ENCODE results near the gene AGAP1. TPM values are rescaled to one million over a fixed set of nuclear protein-coding genes. Genes with fewer than 3 reads are reported as not detected.

Gene AGAP1
- total RNA-seq, 1 donor from 2014 or later = 54.7 TPM

DNA sequence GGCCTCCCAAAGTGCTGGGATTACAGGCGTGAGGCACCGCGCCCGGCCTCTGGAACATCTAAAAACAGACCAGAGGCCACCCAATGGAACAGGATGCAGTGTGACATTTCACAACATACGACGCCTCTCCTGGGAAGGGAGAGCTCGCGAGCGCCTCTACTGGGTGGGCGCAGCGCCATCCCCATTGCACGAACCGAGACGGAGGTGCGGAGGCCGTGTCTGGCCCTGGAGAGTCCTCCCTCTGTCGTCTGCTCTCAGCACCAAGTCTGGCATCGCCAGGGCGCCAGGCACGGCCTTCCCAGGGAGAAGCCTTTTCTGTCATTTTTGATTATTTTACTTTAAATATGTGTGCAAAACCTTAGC is 683.7 kb downstream of the AGAP1 start:
- DNase-seq (ENCODE audit: low read depth, low spot score) = peak; percentile 59
- TF ChIP-seq, protein P1, sequence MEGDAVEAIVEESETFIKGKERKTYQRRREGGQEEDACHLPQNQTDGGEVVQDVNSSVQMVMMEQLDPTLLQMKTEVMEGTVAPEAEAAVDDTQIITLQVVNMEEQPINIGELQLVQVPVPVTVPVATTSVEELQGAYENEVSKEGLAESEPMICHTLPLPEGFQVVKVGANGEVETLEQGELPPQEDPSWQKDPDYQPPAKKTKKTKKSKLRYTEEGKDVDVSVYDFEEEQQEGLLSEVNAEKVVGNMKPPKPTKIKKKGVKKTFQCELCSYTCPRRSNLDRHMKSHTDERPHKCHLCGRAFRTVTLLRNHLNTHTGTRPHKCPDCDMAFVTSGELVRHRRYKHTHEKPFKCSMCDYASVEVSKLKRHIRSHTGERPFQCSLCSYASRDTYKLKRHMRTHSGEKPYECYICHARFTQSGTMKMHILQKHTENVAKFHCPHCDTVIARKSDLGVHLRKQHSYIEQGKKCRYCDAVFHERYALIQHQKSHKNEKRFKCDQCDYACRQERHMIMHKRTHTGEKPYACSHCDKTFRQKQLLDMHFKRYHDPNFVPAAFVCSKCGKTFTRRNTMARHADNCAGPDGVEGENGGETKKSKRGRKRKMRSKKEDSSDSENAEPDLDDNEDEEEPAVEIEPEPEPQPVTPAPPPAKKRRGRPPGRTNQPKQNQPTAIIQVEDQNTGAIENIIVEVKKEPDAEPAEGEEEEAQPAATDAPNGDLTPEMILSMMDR (conservative IDR thresholded peaks at IDR 0.05) = no peak
- H3K27me3 Mint-ChIP-seq (ENCODE audit: low read depth) = peaks cover 72% of the 10 kb centered on the region

DNA sequence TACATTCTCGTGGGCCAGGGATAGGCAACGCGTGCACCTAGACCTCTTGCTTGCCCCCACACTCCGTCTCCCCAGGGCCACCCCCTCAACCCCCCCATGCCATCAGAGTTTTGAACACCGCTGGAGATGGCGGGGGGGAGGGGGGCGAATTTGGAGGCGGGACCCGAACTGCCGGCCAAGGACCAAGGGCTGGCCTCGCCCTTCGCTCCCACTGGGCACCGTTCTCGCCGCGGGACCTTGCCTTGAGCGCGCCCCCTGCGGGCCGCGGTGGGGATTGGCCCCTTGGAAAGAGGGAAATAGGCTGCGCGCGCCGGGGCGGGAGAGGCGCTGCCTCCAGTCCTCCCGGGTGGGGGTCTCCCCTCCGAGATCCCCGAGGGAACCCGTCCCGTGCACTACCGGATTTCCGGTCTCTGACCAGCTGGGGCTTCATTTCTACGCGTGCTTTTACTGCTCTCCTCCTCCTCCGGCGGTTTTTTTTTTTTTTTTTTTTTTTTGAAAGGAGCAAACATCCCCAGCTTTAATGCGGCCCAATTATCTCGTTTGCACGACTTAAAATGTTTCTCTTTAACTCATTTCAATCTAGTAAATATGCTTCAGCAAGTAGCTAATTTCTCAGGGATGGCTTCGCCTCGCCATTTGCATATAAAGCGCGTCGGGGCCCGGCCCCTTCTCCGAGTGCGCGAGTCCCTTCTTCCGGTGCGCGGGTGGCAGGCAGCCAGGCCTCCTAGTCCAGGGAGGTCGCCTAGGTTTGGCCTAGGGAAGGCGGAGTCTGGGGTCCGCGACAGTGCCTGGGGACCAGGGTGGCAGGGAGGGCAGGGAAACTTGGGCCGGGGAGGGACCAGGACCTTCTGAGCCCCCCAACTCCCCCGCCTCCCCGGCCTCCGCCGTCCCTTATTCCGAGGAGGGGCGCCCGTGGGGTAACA is 684.4 kb downstream of the AGAP1 start:
- Mint-ChIP-seq H3K27ac (ENCODE audit: unreplicated experiment) (peak overlapping the region; percentile 62), H3K27me3 (ENCODE audit: low read depth) (peaks cover 69% of the 10 kb centered on the region)

More for the DNA sequence above, 683.7 kb downstream of the AGAP1 start:
- Mint-ChIP-seq H3K9me3 (no peaks in the 10 kb centered on the region), H3K4me1 (peaks cover 52% of the 10 kb centered on the region), H3K27ac (ENCODE audit: unreplicated experiment) (no peak overlapping the region), H3K4me3 (peak overlapping the region; percentile 91), H3K36me3 (ENCODE audit: low read depth) (no peaks in the 10 kb centered on the region)

DNA sequence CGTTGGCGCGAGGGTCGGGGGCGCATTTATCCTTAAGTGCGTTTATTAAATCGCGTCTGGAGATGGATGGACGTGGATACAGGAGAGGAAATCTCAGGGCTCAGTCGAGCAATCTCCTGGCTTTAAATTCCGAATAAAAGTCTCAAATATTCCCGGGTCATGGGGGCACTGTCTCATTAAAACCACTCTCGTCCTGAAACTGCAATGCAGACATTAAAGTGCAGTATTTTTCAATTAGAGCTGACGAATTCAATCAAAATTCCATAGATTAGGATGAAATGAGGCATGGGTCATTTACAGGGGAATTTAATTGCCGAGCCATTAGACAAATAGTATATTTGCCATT is 685.0 kb downstream of the AGAP1 start:
- H3K4me3 Mint-ChIP-seq = peak overlapping the region; percentile 84
- H3K9me3 Mint-ChIP-seq = no peaks in the 10 kb centered on the region
- DNase-seq (ENCODE audit: low read depth, low spot score) = no peak
- H3K27me3 Mint-ChIP-seq (ENCODE audit: low read depth) = peaks cover 63% of the 10 kb centered on the region
- no peaks in the 10 kb centered on the region for H3K36me3 Mint-ChIP-seq (ENCODE audit: low read depth)
- no peak overlapping the region for H3K27ac Mint-ChIP-seq (ENCODE audit: unreplicated experiment)
- H3K4me1 Mint-ChIP-seq = peaks cover 49% of the 10 kb centered on the region
- TF ChIP-seq, protein P1 (conservative IDR thresholded peaks at IDR 0.05) = no peak

More for the DNA sequence above, 684.4 kb downstream of the AGAP1 start:
- Mint-ChIP-seq H3K4me3 (peak overlapping the region; percentile 91), H3K4me1 (peaks cover 52% of the 10 kb centered on the region), H3K9me3 (no peaks in the 10 kb centered on the region), H3K36me3 (ENCODE audit: low read depth) (no peaks in the 10 kb centered on the region)
- DNase-seq (ENCODE audit: low read depth, low spot score) = peak; percentile 89
- TF ChIP-seq, protein P1 (conservative IDR thresholded peaks at IDR 0.05) = peak; percentile 80

DNA sequence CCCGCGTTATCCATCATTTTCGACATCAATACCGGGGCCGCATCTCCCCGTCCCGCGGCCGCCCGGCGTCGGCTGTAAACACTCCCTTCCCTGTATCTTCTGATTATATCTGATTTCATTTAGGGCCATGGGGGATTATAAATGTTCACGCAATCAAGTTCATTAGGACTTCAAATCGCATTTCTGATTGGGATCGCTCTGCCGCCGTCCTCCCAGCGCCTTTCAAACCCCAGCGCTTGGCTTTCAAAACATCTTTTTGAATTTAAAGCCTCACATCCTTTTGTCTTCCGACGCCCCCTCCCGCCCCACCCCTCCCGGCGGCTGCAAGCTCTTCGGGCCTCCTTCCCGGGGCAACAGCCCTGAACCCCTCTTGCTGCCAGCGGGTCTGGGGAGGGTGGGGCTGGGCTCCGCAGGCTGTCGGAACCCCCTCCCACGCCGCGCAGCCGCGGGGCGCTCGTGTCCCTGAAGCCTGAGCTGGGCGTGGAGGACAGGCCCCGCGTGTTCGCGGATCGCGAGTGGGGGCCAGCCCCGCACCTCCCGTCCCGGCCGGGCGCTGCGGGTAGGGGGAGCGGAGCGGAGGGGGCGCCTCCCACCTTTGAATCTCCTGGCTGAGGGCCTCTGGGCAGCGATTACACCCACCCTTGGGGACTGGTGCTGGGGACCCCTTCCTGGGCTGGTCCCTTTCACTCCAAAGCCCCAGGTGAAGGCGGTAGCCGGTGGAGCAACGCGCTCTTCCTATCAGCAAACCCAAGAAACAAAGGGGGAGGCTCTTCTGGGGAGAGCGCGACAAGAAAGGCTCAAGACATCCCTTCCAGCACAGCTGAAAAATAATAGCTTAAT is 685.6 kb downstream of the AGAP1 start:
- Mint-ChIP-seq H3K9me3 (no peaks in the 10 kb centered on the region), H3K27ac (ENCODE audit: unreplicated experiment) (peak overlapping the region; percentile 78), H3K4me1 (peaks cover 43% of the 10 kb centered on the region), H3K27me3 (ENCODE audit: low read depth) (peaks cover 57% of the 10 kb centered on the region), H3K4me3 (peak overlapping the region; percentile 84), H3K36me3 (ENCODE audit: low read depth) (no peaks in the 10 kb centered on the region)
- DNase-seq (ENCODE audit: low read depth, low spot score) = no peak
- TF ChIP-seq, protein P1 (conservative IDR thresholded peaks at IDR 0.05) = no peak

DNA sequence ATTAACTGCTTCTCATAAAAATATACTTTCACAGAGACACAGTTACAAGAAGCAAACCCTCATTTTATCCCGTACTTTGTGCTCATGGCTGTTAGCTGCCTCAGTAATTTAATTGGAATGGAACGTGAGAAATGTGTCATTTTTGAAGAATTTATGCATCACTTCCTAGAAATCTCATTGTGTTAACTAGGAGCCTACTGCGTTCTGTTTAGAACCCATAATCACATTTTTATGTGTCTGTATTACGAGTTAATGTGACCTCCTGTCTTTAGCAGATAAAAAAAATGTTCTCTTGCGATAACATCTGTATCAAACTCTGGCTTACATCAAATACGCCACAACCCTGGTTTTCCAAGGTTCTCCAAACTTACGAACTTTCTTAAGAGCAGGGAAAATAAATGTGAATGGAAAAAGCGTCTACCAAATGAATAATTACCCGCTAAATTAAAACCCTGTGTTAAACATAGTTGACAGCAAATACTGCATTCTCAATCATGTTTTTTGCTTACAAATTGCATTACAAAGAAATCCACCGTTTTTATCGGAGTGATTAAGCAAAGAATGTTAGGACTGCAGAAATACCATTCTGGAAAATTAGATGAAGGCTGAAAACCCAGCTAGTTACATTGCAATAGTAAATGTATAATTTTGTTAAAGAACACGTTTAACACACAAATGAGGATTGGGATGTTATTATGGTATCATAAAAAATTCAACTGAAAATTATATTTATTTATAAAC is 686.4 kb downstream of the AGAP1 start:
- TF ChIP-seq, protein P1 (conservative IDR thresholded peaks at IDR 0.05) = no peak
- H3K27ac Mint-ChIP-seq (ENCODE audit: unreplicated experiment) = no peak overlapping the region
- DNase-seq (ENCODE audit: low read depth, low spot score) = no peak
- peaks cover 49% of the 10 kb centered on the region for H3K27me3 Mint-ChIP-seq (ENCODE audit: low read depth)
- H3K9me3 Mint-ChIP-seq = peaks cover 2% of the 10 kb centered on the region
- H3K4me1 Mint-ChIP-seq = peaks cover 35% of the 10 kb centered on the region
- H3K4me3 Mint-ChIP-seq = peak overlapping the region; percentile 82
- no peaks in the 10 kb centered on the region for H3K36me3 Mint-ChIP-seq (ENCODE audit: low read depth)

All from neural crest cell (in vitro differentiated cells).